GM23338 (cell line): ENCODE results near the gene MGLL. TPM values are rescaled to one million over a fixed set of nuclear protein-coding genes. Genes with fewer than 3 reads are reported as not detected.

Source experiments
- ATAC-seq: fragments of 200-7000 bp; cut with Tn5 transposase; 3 replicates; pipeline ENCODE4 v1.9.1; 2020
- DNase-seq: peaks from one replicate; pipeline ENCODE4 v3.0.0-alpha.2; 2015; ENCODE audit warnings: low spot score
- H2AFZ ChIP-seq: fragments of 200-600 bp; sonication (generic); 2 replicates; pipeline ENCODE4 v1.8.0; 2016; ENCODE audit warnings: antibody characterized with exemption, mild to moderate bottlenecking, moderate library complexity
- H3F3A ChIP-seq: fragments of 200-600 bp; sonication (generic); replicated peaks from 2 replicates; pipeline ENCODE4 v1.8.0; 2017; ENCODE audit warnings: antibody characterized with exemption, mixed run types, low read depth
- H3K27ac ChIP-seq: fragments of 200-600 bp; sonication (generic); 2 replicates; pipeline ENCODE4 v1.6.1; 2016; ENCODE audit warnings: low read depth
- H3K27me3 ChIP-seq: fragments of 200-600 bp; sonication (generic); 2 replicates; pipeline ENCODE4 v1.8.0; 2016; ENCODE audit warnings: mild to moderate bottlenecking, mixed run types, moderate library complexity; ENCODE audit not compliant: insufficient read depth
- H3K36me3 ChIP-seq: fragments of 200-600 bp; sonication (generic); 2 replicates; pipeline ENCODE4 v1.8.0; 2016; ENCODE audit warnings: mild to moderate bottlenecking; ENCODE audit not compliant: insufficient read depth
- H3K4me1 ChIP-seq: fragments of 200-600 bp; sonication (generic); 2 replicates; pipeline ENCODE4 v1.8.0; 2016; ENCODE audit warnings: mild to moderate bottlenecking, moderate library complexity; ENCODE audit not compliant: insufficient read depth
- H3K4me2 ChIP-seq: fragments of 200-600 bp; sonication (generic); 2 replicates; pipeline ENCODE4 v1.7.1; 2017; ENCODE audit warnings: mixed run types
- H3K4me3 ChIP-seq: fragments of 200-600 bp; sonication (generic); 2 replicates; pipeline ENCODE4 v1.6.1; 2016; ENCODE audit warnings: mixed run types
- H3K79me2 ChIP-seq: fragments of 200-600 bp; sonication (generic); replicated peaks from 2 replicates; pipeline ENCODE4 v1.8.0; 2017; ENCODE audit warnings: mild to moderate bottlenecking; ENCODE audit not compliant: insufficient read depth
- H3K9me2 ChIP-seq: fragments of 200-600 bp; sonication (generic); 2 replicates; pipeline ENCODE4 v1.8.0; 2017; ENCODE audit not compliant: insufficient read depth
- H4K20me1 ChIP-seq: fragments of 200-600 bp; sonication (generic); replicated peaks from 2 replicates; pipeline ENCODE4 v1.8.0; 2017; ENCODE audit warnings: mild to moderate bottlenecking; ENCODE audit not compliant: insufficient read depth
- H3K27ac Mint-ChIP-seq: 2 replicates; pipeline ENCODE4 v1.8.0; 2020; ENCODE audit warnings: inconsistent platforms, mild to moderate bottlenecking, moderate library complexity, mixed read lengths
- H3K27me3 Mint-ChIP-seq: 3 replicates; pipeline ENCODE4 v1.8.0; 2022; ENCODE audit warnings: low read depth, mild to moderate bottlenecking, moderate library complexity, mixed read lengths, inconsistent platforms; ENCODE audit not compliant: insufficient read depth, poor library complexity
- H3K36me3 Mint-ChIP-seq: 3 replicates; pipeline ENCODE4 v1.8.0; 2021; ENCODE audit warnings: low read depth, mild to moderate bottlenecking, inconsistent platforms, moderate library complexity, mixed read lengths
- H3K4me1 Mint-ChIP-seq: 3 replicates; pipeline ENCODE4 v1.8.0; 2020; ENCODE audit warnings: mild to moderate bottlenecking, inconsistent platforms, mixed read lengths
- H3K4me3 Mint-ChIP-seq: 3 replicates; pipeline ENCODE4 v1.8.0; 2021; ENCODE audit warnings: moderate library complexity, mild to moderate bottlenecking, inconsistent platforms, mixed read lengths
- H3K9me3 Mint-ChIP-seq: 3 replicates; pipeline ENCODE4 v1.8.0; 2020; ENCODE audit warnings: moderate library complexity, mild to moderate bottlenecking, inconsistent platforms, mixed read lengths
- CREB1 ChIP-seq: fragments of 250-450 bp; sonication (Bioruptor Pico); IDR thresholded peaks from 2 replicates; pipeline ENCODE4 v1.5.0; 2020; ENCODE audit warnings: low read depth, mild to moderate bottlenecking, moderate library complexity
- EZH2 ChIP-seq: fragments of 200-600 bp; sonication (generic); IDR thresholded peaks from one replicate; pipeline ENCODE4 v1.8.0; 2017; ENCODE audit warnings: antibody characterized with exemption, mild to moderate bottlenecking, low read depth; ENCODE audit not compliant: unreplicated experiment
- EZH2phosphoT487 ChIP-seq: fragments of 200-600 bp; sonication (generic); IDR thresholded peaks from one replicate; pipeline ENCODE4 v1.8.1; 2018; ENCODE audit warnings: antibody characterized with exemption; ENCODE audit not compliant: unreplicated experiment
- NANOG ChIP-seq: IDR thresholded peaks from 2 replicates; pipeline ENCODE4 v1.6.1; 2016; ENCODE audit warnings: antibody characterized with exemption, borderline replicate concordance
- POLR2AphosphoS5 ChIP-seq: IDR thresholded peaks from 2 replicates; pipeline ENCODE4 v1.6.1; 2016; ENCODE audit warnings: antibody characterized with exemption, low read depth
- REST ChIP-seq: IDR thresholded peaks from one replicate; pipeline ENCODE4 v1.6.1; 2018; ENCODE audit warnings: antibody characterized with exemption; ENCODE audit not compliant: unreplicated experiment
- ZNF114 ChIP-seq: fragments of 250-450 bp; sonication (Bioruptor Pico); IDR thresholded peaks from 2 replicates; pipeline ENCODE4 v1.5.0; 2020; ENCODE audit warnings: mild to moderate bottlenecking, moderate library complexity
- ZNF331 ChIP-seq: fragments of 250-450 bp; sonication (Bioruptor Pico); IDR thresholded peaks from 2 replicates; pipeline ENCODE4 v1.5.0; 2020; ENCODE audit warnings: low read depth, mild to moderate bottlenecking, moderate library complexity
- ZNF462 ChIP-seq: fragments of 250-450 bp; sonication (Bioruptor Pico); IDR thresholded peaks from 2 replicates; pipeline ENCODE4 v1.5.0; 2020; ENCODE audit warnings: mild to moderate bottlenecking, moderate library complexity
- polyA plus RNA-seq: library from polyadenylated mRNA; unstranded; fragments of >200 nt; fragmentation: Nextera tagmentation; extraction: Ambion mirVana; gene quantifications from 2 replicates; pipeline ENCODE4 v1.2.1, GENCODE V29; 2016
- total RNA-seq: library from RNA; depleted of rRNA; stranded (reverse); fragments of >200 nt; shearing (Covaris generic); gene quantifications from 2 replicates; pipeline ENCODE4 v1.2.3, GENCODE V29; 2014
- TF ChIP-seq, protein P1 (sequence below), 2 experiments: fragments of 200-600 bp in 1 of 2; sonication (generic) in 1 of 2; conservative IDR thresholded peaks; 2 replicates each; pipeline versions ENCODE4 v1.5.1 to v1.6.1; 2016 to 2017; ENCODE audit warnings: antibody characterized with exemption in 2 of 2, low read depth in 2 of 2, mild to moderate bottlenecking in 2 of 2, moderate library complexity in 1 of 2

The MGLL gene
- total and polyA plus RNA-seq, 2 experiments from 2014 or later: 0.71 to 0.83 TPM

DNA sequence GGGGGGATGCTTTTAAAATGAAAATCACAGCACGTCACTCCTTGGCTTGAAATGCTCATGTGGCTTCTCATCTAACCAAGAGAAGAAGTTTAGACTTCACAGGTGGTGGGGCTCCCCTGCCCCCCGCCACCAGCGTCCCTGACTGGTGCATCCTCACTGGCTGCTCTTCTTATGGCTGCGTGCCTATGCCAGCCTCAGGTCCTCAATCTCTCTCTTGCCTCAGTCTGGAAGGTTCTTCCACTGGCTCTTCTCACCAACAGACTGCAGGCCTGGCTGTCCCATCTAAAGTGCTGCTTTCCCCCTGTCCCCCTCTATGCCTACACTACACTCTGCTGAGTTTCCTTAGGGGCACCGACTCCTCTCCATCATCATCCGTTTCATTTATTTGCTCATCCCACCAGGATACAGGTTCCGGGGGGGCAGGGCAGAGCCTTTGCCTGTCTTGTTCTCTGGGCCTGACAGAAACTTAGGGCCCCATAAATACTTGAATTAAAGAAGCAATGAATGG is 128.9 kb downstream of the MGLL start (continued):
- TF ChIP-seq REST: no peak
- TF ChIP-seq, protein P1, sequence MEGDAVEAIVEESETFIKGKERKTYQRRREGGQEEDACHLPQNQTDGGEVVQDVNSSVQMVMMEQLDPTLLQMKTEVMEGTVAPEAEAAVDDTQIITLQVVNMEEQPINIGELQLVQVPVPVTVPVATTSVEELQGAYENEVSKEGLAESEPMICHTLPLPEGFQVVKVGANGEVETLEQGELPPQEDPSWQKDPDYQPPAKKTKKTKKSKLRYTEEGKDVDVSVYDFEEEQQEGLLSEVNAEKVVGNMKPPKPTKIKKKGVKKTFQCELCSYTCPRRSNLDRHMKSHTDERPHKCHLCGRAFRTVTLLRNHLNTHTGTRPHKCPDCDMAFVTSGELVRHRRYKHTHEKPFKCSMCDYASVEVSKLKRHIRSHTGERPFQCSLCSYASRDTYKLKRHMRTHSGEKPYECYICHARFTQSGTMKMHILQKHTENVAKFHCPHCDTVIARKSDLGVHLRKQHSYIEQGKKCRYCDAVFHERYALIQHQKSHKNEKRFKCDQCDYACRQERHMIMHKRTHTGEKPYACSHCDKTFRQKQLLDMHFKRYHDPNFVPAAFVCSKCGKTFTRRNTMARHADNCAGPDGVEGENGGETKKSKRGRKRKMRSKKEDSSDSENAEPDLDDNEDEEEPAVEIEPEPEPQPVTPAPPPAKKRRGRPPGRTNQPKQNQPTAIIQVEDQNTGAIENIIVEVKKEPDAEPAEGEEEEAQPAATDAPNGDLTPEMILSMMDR (conservative IDR thresholded peaks at IDR 0.05; ENCODE audit: low read depth in 2 of 2): no peak
- TF ChIP-seq EZH2: no peak

DNA sequence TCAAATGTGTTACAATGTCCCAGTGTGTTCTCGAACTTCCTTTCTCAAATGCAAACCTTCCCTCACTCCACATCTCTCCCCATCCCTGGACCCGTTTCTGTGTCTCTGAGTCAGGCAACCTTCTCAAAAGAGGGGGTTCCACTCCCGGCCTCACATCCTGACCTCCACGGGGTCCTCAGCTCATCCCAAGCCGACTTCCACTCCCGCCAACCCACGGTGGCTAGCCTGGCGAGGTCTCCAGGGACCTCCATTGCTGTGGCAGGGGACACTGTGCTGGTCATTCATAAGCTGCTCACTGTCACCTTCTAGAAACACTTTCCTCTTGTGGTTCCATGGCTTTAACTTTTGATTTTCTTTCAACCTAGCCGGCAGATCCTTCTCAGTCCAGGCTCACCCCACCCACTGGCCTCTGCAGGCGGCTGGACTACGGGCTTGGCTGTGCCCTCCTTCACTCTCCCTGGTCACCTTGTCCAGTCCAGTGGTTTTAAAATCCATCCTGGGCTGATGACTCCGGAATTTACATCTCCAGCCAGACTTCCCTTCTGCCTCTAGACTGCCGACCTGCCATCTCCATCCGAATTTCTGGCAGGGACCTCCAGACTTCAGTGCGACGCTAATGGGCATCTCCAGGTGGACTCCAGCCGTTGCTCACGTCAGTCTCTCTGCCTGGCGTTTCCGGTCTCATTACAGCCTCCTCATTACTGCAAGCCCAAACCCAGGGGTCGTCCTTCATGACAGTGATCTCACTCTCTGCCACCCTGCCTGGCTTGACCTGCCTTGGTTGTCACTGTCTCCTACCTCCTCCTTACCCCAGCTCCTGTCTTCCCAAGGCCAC is 129.6 kb downstream of the MGLL start:
- Histone ChIP-seq H3K4me1 (0 out of 2 replicates have a peak, but pooled peaks cover 5% of the 10 kb centered on the region), H3K27ac (no peak overlapping the region), H3K27me3 (no peaks in the 10 kb centered on the region), H3K4me2 (no peak overlapping the region), H2AFZ (no peak overlapping the region), H3F3A (no peaks in the 10 kb centered on the region), H4K20me1 (no peaks in the 10 kb centered on the region), H3K9me2 (no peaks in the 10 kb centered on the region), H3K4me3 (no peak overlapping the region), H3K36me3 (no peaks in the 10 kb centered on the region), H3K79me2 (no peaks in the 10 kb centered on the region)
- no peak for ATAC-seq
- peaks cover 15% of the 10 kb centered on the region for H3K27me3 Mint-ChIP-seq
- no peak for DNase-seq
- no peak overlapping the region for H3K27ac Mint-ChIP-seq
- no peak overlapping the region for H3K4me3 Mint-ChIP-seq
- H3K36me3 Mint-ChIP-seq: no peaks in the 10 kb centered on the region
- H3K4me1 Mint-ChIP-seq: peaks cover 28% of the 10 kb centered on the region
- no peaks in the 10 kb centered on the region for H3K9me3 Mint-ChIP-seq
- TF ChIP-seq ZNF462 (CRISPR knock-in tag) (no peak), ZNF114 (CRISPR knock-in tag) (no peak), CREB1 (CRISPR knock-in tag) (no peak), EZH2 (no peak), ZNF331 (CRISPR knock-in tag) (no peak), POLR2AphosphoS5 (no peak), EZH2phosphoT487 (no peak), NANOG (no peak)
